Measurements from ENCODE around the gene TMEM182.

Gene TMEM182

GRCh38 chr2:102803041-102803896 lies 41.4 kb downstream of the TMEM182 start:
- no peak for DNase-seq

- DNase-seq = no peak
Observed at GRCh38 chr2:102803897-102804217, 42.0 kb downstream of the TMEM182 start.

- DNase-seq = no peak
Observed at GRCh38 chr2:102806250-102806837, 44.5 kb downstream of the TMEM182 start.

GRCh38 chr2:102809291-102810189 lies 47.7 kb downstream of the TMEM182 start:
- DNase-seq = no peak

- no peak for DNase-seq
Observed at GRCh38 chr2:102815285-102815684, 53.5 kb downstream of the TMEM182 start.

- peak; percentile 58 for DNase-seq
Observed at GRCh38 chr2:102826904-102827303, 65.1 kb downstream of the TMEM182 start.

DNA sequence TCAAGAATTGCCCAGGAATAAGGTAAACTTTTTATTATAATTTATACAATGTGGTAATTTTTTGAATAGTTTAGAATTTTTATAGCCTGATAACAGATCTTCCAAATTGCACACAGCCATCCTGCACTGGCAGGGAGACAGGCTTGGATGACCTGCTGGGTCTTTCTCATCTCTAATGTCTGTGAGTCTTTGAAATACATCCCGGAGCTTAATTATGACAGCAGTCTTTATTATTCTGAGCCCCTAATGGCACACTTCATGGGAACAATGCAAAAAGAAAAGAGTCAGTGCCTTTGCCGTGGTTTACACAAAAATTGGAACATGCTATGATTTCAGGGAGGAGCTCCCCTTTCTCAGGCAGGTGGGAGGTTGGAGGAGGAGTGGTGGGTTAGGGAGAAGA lies 71.0 kb downstream of the TMEM182 start:
- DNase-seq = no peak

DNA sequence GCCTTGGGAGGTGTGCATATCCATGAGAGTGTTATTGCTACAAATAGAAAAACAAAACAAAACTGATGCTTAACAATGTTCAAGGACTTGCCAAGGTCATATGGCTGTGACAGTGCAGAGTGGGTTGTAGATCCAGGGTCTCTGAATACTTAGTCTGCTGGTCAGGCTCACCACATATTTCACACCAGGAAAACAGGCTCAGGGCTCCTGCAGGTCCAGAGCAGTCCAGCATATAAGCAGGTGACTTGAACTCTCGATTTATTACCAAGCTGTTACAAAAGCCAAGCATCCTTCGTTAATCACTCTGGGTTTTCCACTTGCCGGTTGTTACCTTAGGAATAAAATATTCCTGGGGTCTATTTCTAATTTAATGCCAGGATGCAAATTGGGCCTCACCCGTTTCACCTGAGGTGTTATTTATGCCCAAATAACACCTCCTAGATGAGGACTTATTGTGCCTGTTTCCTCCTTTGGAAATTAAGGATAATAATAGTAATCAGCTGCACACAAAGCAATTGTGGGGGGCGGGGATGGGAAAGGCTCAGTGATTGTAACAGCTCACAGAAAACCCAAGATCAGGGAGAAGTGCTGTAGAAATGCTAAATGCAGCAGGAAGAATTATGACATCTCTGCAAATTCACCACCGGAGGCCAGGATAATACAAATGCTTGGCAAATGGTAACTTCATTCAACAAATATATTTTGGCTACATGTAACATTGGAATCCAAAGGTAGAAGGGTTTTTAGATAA lies 72.9 kb downstream of the TMEM182 start:
- DNase-seq = no peak

DNA sequence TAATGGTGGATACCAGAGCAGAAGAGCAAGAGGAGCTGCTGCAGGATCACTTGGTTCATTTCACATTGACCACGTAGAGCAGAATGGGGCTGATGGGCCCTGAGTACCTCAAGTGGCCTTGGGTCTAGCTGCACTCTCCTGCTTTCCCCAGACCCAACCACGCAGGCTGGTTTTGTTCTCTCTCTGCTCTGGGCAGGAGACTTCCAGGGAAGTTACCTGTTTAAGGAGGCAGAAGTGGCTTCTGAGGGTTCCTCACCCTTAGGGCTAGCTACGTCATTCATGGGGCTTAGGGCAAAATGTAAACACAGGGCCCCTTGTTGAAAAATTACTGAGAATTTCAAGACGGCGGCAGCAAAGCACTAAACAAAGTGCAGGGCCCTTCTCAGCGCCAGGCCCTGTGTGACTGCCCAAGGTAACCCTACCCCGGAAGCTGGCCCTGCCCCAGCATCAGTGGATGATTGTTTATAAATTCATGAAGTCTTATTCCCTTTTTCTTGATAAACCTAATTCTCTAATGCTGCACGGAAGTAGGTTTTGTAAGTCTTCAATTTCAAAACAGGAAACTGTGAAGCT lies 75.9 kb downstream of the TMEM182 start:
- DNase-seq = no peak

DNA sequence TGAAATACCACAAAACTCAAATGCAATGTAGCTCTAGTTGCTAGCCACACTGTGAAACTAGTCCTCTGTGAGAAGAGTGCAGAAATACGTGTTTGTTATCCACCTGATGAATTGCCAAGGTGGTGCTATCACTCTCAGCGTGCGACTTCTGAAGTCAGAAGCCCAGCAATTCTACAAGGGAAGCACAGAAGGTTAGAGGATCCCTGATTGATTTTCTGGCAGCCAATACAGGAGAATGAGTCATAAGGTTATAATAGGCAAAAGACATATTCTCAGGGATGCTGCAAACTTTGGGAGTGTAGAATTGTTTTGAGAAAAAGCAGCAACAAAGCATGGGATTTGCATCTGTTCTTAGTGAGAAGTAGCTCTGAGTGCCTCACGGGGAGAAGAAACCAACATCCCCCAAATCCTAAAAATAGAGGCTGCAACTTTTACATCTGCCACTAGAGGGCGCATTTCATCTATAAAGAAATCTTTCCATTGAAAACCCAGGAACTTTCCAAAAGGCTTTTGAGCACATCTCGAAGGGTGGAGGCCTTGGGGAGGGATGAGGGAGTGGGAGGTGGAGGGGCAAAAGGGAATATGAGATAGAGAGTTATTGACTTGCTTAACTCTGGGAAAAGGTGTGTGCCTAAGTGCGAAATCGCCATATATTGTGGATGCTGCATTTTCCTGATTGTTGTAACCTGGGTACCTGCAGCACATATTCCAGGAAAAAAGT lies 78.0 kb downstream of the TMEM182 start:
- DNase-seq = no peak

GRCh38 chr2:102841107-102841840 lies 79.4 kb downstream of the TMEM182 start:
- DNase-seq = no peak

DNA sequence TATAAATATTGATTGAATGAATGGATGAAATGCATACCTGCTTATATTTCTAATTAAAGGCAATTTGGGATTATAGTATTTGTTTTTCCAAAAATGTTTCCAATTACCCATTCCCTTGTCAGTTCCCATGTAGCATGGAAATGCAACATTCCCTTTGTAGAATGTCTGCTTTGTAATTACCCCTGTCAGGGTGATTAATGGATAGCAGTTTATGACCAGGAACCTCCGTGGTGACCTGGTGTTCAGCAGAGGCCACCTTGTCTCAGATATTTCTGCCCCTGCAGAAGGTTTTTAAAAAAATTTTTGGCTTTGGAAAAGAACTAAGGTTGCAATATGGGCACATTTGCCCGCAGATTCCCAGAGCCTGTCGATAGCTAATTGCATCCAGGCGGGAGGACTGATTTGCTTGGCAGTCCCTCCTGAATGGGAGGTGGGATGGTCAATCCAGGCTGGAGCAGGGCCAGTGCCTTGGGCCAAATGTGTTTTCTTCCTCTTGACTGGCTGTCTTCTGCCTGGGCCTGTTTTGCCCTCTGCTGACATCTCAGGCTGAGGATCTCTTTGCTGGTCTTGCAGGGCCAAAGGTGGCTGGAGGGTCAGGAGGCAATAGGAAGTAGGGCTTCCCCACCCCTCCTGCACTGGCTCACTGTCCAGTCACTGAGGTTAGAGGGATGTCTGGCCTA lies 82.1 kb downstream of the TMEM182 start:
- DNase-seq = no peak

- no peak for DNase-seq
Observed at GRCh38 chr2:102844911-102845310, 83.1 kb downstream of the TMEM182 start.

- peak; percentile 82 for DNase-seq
Observed at GRCh38 chr2:102848366-102848839, 86.6 kb downstream of the TMEM182 start.

- DNase-seq = no peak
Observed at GRCh38 chr2:102850888-102851287, 89.1 kb downstream of the TMEM182 start.

GRCh38 chr2:102852867-102853266 lies 91.0 kb downstream of the TMEM182 start:
- no peak for DNase-seq
